B cell (primary cell): ENCODE results near the gene MT1B.

Experiments
- CTCF ChIP-seq: fragments of 200-600 bp; IDR thresholded peaks from one replicate; pipeline ENCODE4 v1.8.0; 2022; ENCODE audit warnings: antibody characterized with exemption, mild to moderate bottlenecking
- EZH2 ChIP-seq: IDR thresholded peaks from 2 replicates; pipeline ENCODE4 v1.6.1; 2012; ENCODE audit warnings: borderline replicate concordance, low read depth, mild to moderate bottlenecking, moderate library complexity, low read length; ENCODE audit not compliant: insufficient read depth, poor library complexity, severe bottlenecking

GRCh38 chr16:56625140-56625942 lies 26.3 kb upstream of the MT1B start, which contains the start of gene MT1E:
- TF ChIP-seq CTCF = no peak
- TF ChIP-seq EZH2 = no peak
